GM19468 (cell line): ENCODE measurements around the gene TMPRSS11E.
"Not testable (repeated sequence)": the region's sequence is repeated elsewhere in the genome, so short reads cannot be mapped to it uniquely, and the experiment has no call there.

ENCODE experiments used
- ATAC-seq: cut with Tn5 transposase; IDR thresholded peaks from one replicate; pipeline ENCODE4 v1.9.1; 2021; ENCODE audit warnings: mild to moderate bottlenecking, moderate library complexity, moderate number of reproducible peaks; ENCODE audit not compliant: unreplicated experiment; ENCODE audit errors: extremely low read depth

The TMPRSS11E gene

GRCh38 chr4:68542742-68543141, 95.5 kb downstream of the TMPRSS11E start:
- ATAC-seq, result not testable (repeated sequence)
